Upper lobe of left lung (tissue), 6 donors: Measurements from ENCODE around the gene RPS6KA2. TPM values are rescaled to one million over a fixed set of nuclear protein-coding genes. Genes with fewer than 3 reads are reported as not detected.

Experiments
- ATAC-seq, 2 donors: fragments of 200-7000 bp; cut with Tn5 transposase; one replicate each; pipeline ENCODE4 v1.9.1; 2022; ENCODE audit warnings: mild to moderate bottlenecking in 2 of 2, moderate library complexity in 2 of 2; ENCODE audit not compliant: low FRiP score in 2 of 2
- DNase-seq, 2 donors: peaks; one replicate each; pipeline ENCODE4 v3.0.0-alpha.2; 2019 to 2020
- H3K27ac ChIP-seq, 4 donors: fragments of 200-600 bp; sonication (generic); one replicate each; pipeline ENCODE4 v1.5.1; 2016 to 2019
- H3K27me3 ChIP-seq, 4 donors: fragments of 200-600 bp; sonication (generic); one replicate each; pipeline ENCODE4 v1.5.1; 2017 to 2019
- H3K36me3 ChIP-seq, 4 donors: fragments of 200-600 bp; sonication (generic); one replicate each; pipeline ENCODE4 v1.5.1; 2016 to 2019
- H3K4me1 ChIP-seq, 4 donors: fragments of 200-600 bp; sonication (generic); one replicate each; pipeline ENCODE4 v1.5.1; 2018 to 2019
- H3K4me3 ChIP-seq, 4 donors: fragments of 200-600 bp; sonication (generic); one replicate each; pipeline ENCODE4 v1.5.1; 2017 to 2019; ENCODE audit warnings: mild to moderate bottlenecking in 2 of 4, moderate library complexity in 1 of 4
- H3K9me3 ChIP-seq, 4 donors: fragments of 200-600 bp; sonication (generic); one replicate each; pipeline ENCODE4 v1.5.1; 2018 to 2019
- EP300 ChIP-seq, 4 donors: sonication (generic); formaldehyde crosslinking; IDR thresholded peaks; one replicate each; pipeline ENCODE4 v1.5.1; 2017; ENCODE audit warnings: antibody characterized with exemption in 4 of 4, control low read depth in 2 of 4
- POLR2A ChIP-seq, 4 donors: fragments of 450-650 bp; IDR thresholded peaks; one replicate each; pipeline ENCODE4 v1.5.1; 2016 to 2017; ENCODE audit warnings: antibody characterized with exemption in 4 of 4, mild to moderate bottlenecking in 2 of 4
- POLR2AphosphoS5 ChIP-seq, 2 donors: sonication (generic); formaldehyde crosslinking; IDR thresholded peaks; one replicate each; pipeline ENCODE4 v1.5.1; 2017; ENCODE audit warnings: antibody characterized with exemption in 2 of 2
- WGBS, 2 donors: methylation state at CpG; one replicate each; pipeline ENCODE4 v1.1.5; 2017 to 2018; 5-methylcytosine and 5-hydroxymethylcytosine counted together
- total RNA-seq, 6 donors: library from RNA; depleted of rRNA in 4 of 6; stranded (reverse); fragments of >200 nt in 4 of 6; gene quantifications; one replicate each; pipeline versions ENCODE4 v1.1.0 to v1.2.1, GENCODE V29; 2016 to 2021
- TF ChIP-seq, protein P1 (sequence below), 6 experiments: fragments of 450-650 bp in 4 of 6; fragments of 200-600 bp in 2 of 6; sonication (generic) in 2 of 6; IDR thresholded peaks; one replicate each; pipeline ENCODE4 v1.5.1; 2016 to 2019; ENCODE audit warnings: antibody characterized with exemption in 6 of 6
- donor health status: DM: no; HTN: no; CAD: no; lungs with moderate emphysema.
- donor health status: DM: no; HTN: yes; CAD: no; lungs with severe emphysema.

The RPS6KA2 gene
- total RNA-seq, 6 donors from 2014 or later = 101 to 233 (median 168) TPM

DNA sequence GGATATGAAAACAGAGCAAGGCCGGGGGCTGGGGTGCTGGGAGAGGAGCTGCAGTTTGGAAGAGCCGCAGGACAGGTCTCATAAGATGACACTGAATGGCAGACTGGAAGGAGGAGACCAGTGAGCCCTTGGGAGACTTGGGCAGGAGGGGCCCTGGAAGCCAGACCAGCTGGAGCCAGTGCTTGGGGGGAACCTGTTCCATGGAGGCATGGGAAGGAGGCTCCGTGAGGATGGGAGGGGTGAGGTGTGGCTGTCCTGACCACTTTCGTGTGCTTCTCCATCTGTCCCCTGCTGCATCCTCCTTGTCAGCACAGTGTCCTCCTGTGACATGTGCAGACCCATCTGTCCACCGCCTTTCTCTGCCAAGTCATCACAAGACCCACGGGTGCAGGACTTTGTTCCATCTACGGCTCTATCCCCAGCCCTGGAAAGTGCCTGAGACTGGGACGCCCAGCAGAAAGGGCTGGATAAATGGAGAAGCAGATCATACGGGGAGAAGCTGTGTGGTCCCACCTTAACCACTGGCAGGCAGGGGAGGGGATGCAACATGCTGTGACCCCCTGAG is 159.5 kb downstream of the RPS6KA2 start:
- TF ChIP-seq POLR2A (IDR thresholded peaks at IDR 0.05) (no peak), EP300 (IDR thresholded peaks at IDR 0.05) (no peak), POLR2AphosphoS5 (IDR thresholded peaks at IDR 0.05) (no peak)
- TF ChIP-seq, protein P1, sequence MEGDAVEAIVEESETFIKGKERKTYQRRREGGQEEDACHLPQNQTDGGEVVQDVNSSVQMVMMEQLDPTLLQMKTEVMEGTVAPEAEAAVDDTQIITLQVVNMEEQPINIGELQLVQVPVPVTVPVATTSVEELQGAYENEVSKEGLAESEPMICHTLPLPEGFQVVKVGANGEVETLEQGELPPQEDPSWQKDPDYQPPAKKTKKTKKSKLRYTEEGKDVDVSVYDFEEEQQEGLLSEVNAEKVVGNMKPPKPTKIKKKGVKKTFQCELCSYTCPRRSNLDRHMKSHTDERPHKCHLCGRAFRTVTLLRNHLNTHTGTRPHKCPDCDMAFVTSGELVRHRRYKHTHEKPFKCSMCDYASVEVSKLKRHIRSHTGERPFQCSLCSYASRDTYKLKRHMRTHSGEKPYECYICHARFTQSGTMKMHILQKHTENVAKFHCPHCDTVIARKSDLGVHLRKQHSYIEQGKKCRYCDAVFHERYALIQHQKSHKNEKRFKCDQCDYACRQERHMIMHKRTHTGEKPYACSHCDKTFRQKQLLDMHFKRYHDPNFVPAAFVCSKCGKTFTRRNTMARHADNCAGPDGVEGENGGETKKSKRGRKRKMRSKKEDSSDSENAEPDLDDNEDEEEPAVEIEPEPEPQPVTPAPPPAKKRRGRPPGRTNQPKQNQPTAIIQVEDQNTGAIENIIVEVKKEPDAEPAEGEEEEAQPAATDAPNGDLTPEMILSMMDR (IDR thresholded peaks at IDR 0.05) = no peak
- no peaks in the 10 kb centered on the region for H3K9me3 ChIP-seq
- H3K27ac ChIP-seq = peak overlapping the region in 1 of 4 donors; percentile 70
- 94 to 98% methylated on average over 9 of the region's 9 CpGs for WGBS, 2 donors
- no peaks in the 10 kb centered on the region for H3K27me3 ChIP-seq
- DNase-seq (peak in 1 of 2 donors; percentile 19), ATAC-seq (no peak)
- H3K4me3 ChIP-seq = no peak overlapping the region
- H3K36me3 ChIP-seq = peaks cover 14 to 90% (median 40%) of the 10 kb centered on the region in 4 donors
- H3K4me1 ChIP-seq = peaks cover 0 to 29% (median 10%) of the 10 kb centered on the region in 4 donors

DNA sequence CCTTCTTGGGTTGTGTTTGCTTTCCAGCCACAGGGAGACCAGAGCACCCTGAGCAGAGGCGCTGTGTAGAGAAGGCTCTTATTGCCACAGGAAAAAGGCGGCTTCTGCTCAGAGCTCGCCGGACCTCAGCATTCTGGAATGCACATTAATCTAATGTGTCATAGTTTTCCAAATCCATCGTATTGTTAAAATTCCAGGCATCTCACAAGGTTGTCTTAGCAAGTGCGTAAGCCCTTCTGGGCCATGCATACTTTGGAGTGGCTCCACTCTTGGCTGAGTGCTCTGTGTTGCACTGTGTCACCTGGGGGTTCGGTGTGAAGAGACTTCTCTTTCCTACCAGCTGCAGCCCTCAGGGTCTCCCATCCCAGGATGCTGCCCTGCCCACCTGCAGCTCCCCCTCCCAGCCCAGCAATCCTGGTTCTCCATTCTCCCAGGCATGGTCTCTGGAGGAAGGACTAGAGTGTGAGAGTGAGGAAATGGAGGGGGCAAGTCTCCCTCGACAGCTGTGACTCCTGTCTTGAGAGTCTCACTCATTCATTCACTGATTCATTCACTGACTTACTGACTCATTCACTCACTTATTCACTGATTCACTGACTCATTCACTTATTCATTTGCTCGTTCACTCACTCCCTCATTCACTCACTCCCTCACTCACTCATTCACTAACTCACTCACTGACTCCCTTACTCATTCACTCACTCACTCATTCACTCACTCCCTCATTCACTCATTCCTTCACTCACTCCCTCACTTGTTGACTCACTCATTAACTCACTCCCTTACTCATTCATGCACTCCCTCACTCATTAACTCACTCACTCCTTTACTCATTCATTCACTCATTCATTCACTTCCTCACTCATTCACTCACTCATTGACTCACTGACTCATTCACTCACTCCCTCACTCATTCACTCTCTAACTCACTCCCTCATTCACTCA is 160.6 kb downstream of the RPS6KA2 start:
- no peak overlapping the region for H3K4me3 ChIP-seq
- DNase-seq = peak in 1 of 2 donors; percentile 64
- peak overlapping the region; percentile 40 to 75 (median 58) for H3K27ac ChIP-seq
- ATAC-seq = peak; percentile 69 to 78
- peaks cover 0 to 23% (median 10%) of the 10 kb centered on the region in 4 donors for H3K4me1 ChIP-seq
- 51 to 54% methylated on average over 9 of the region's 9 CpGs for whole genome bisulfite sequencing, 2 donors
- peaks cover 14 to 90% (median 45%) of the 10 kb centered on the region in 4 donors for H3K36me3 ChIP-seq
- no peaks in the 10 kb centered on the region for H3K9me3 ChIP-seq
- no peaks in the 10 kb centered on the region for H3K27me3 ChIP-seq
- peak in 1 of 2 donors; percentile 36 for TF ChIP-seq POLR2AphosphoS5 (IDR thresholded peaks at IDR 0.05)
- peak in 1 of 4 donors; percentile 23 for TF ChIP-seq POLR2A (IDR thresholded peaks at IDR 0.05)
- TF ChIP-seq EP300 (IDR thresholded peaks at IDR 0.05) = peak in 1 of 4 donors; percentile 57
- TF ChIP-seq, protein P1 (IDR thresholded peaks at IDR 0.05) = no peak

DNA sequence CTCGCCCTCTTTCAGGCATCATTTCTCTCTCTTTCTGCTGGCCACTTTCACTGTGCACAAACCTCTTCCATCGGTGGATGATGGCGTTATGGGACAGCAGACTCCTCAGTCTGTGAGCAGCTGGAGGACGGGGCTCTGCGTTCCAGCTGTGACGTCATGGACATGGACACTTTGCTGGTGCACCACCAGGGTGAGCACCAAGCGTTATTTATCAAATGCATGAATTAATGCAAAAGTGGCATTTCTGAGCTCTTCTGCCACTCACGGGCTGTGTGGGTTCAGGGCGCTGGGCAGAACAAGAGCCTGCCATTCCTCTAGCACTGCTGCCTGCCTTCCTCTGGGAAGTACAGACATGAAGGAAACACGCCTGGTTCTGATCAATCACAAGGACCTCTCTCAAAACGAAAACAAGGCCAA is 161.4 kb downstream of the RPS6KA2 start:
- ATAC-seq (peak in 1 of 2 donors; percentile 68), DNase-seq (no peak)
- Histone ChIP-seq H3K36me3 (peaks cover 14 to 85% (median 43%) of the 10 kb centered on the region in 4 donors), H3K4me1 (peaks cover 0 to 20% (median 8%) of the 10 kb centered on the region in 4 donors), H3K9me3 (no peaks in the 10 kb centered on the region), H3K4me3 (no peak overlapping the region), H3K27me3 (no peaks in the 10 kb centered on the region), H3K27ac (peak overlapping the region; percentile 40 to 75 (median 58))
- 71 to 85% methylated on average over 11 of the region's 11 CpGs for WGBS, 2 donors
- TF ChIP-seq POLR2A (IDR thresholded peaks at IDR 0.05) = no peak
- TF ChIP-seq, protein P1 (IDR thresholded peaks at IDR 0.05) = no peak
- TF ChIP-seq EP300 (IDR thresholded peaks at IDR 0.05) = no peak
- TF ChIP-seq POLR2AphosphoS5 (IDR thresholded peaks at IDR 0.05) = no peak

DNA sequence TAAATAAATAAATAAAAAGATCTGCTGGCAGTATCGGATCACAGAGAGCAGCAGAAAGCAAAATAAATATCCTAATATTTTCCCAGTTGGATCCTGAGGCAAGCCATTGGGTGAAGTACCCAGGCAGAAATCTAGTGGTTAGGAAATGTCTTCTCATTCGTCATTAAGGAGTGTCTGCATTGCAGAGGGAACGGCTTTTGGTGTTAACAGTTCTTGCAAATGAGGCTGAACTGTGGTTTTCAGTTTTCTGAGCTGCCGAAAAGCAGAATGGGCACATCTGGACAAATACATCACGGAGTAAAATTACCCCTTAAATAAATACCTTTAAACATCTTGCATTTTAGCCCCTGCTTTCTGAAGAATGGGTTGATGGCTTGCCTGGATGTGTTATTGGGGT is 162.1 kb downstream of the RPS6KA2 start:
- H3K27ac ChIP-seq = peak overlapping the region in 1 of 4 donors; percentile 70
- no peaks in the 10 kb centered on the region for H3K27me3 ChIP-seq
- no peak overlapping the region for H3K4me3 ChIP-seq
- peaks cover 0 to 20% (median 8%) of the 10 kb centered on the region in 4 donors for H3K4me1 ChIP-seq
- H3K9me3 ChIP-seq = no peaks in the 10 kb centered on the region
- TF ChIP-seq POLR2A (IDR thresholded peaks at IDR 0.05) (no peak), POLR2AphosphoS5 (IDR thresholded peaks at IDR 0.05) (no peak), EP300 (IDR thresholded peaks at IDR 0.05) (no peak)
- TF ChIP-seq, protein P1 (IDR thresholded peaks at IDR 0.05) = no peak
- peaks cover 14 to 84% (median 43%) of the 10 kb centered on the region in 4 donors for H3K36me3 ChIP-seq
- peak in 1 of 2 donors; percentile 4 for DNase-seq
- WGBS, 2 donors = 68 to 91% methylated on average over 5 of the region's 5 CpGs
- peak in 1 of 2 donors; percentile 39 for ATAC-seq
